CD14-positive monocyte (primary cell): Measurements from ENCODE around the gene VWC2L. TPM values are rescaled to one million over a fixed set of nuclear protein-coding genes. Genes with fewer than 3 reads are reported as not detected.

Experiments used
- DNase-seq, 3 donors: peaks; one replicate each; pipeline ENCODE4 v3.0.0-alpha.2; 2011 to 2022
- H2AFZ ChIP-seq: 2 replicates; pipeline ENCODE4 v1.6.0; 2012; ENCODE audit warnings: mild to moderate bottlenecking, low read depth, low read length, inconsistent platforms; ENCODE audit not compliant: insufficient read depth, poor library complexity, severe bottlenecking
- H3K27ac ChIP-seq, 2 donors: 1 replicate in 1 of 2; 2 replicates in 1 of 2; pipeline ENCODE4 v1.5.1; 2012 to 2013; ENCODE audit warnings: low read length in 2 of 2, control low read depth in 1 of 2, inconsistent platforms in 1 of 2, low read depth in 1 of 2, mild to moderate bottlenecking in 1 of 2
- H3K27me3 ChIP-seq, 2 donors: one replicate each; pipeline versions ENCODE4 v1.6.0 to v1.6.1; 2011 to 2013; ENCODE audit warnings: low read length in 2 of 2; ENCODE audit not compliant: control insufficient read depth in 2 of 2, insufficient read depth in 2 of 2
- H3K36me3 ChIP-seq, 2 donors: replicated peaks in 1 of 2; 1 replicate in 1 of 2; 2 replicates in 1 of 2; pipeline versions ENCODE4 v1.5.1 to v1.6.1; 2012 to 2013; ENCODE audit warnings: low read length in 2 of 2, control low read depth in 1 of 2, inconsistent platforms in 1 of 2, mild to moderate bottlenecking in 1 of 2; ENCODE audit not compliant: insufficient read depth in 2 of 2, control insufficient read depth in 1 of 2
- H3K4me1 ChIP-seq, 2 donors: 1 replicate in 1 of 2; 2 replicates in 1 of 2; pipeline versions ENCODE4 v1.5.1 to v1.6.1; 2012 to 2013; ENCODE audit warnings: low read length in 2 of 2, control low read depth in 1 of 2, inconsistent platforms in 1 of 2, mild to moderate bottlenecking in 1 of 2, moderate library complexity in 1 of 2; ENCODE audit not compliant: insufficient read depth in 2 of 2, control insufficient read depth in 1 of 2
- H3K4me2 ChIP-seq: replicated peaks from 2 replicates; pipeline ENCODE3; 2012; ENCODE audit warnings: low read length, moderate library complexity, mild to moderate bottlenecking; ENCODE audit not compliant: poor library complexity, severe bottlenecking; ENCODE audit errors: extremely low read depth
- H3K4me3 ChIP-seq, 3 experiments: fragments of 200-600 bp in 1 of 3; sonication (generic) in 1 of 3; replicated peaks in 1 of 3; 1 replicate in 2 of 3; 2 replicates in 1 of 3; pipeline ENCODE4 v1.5.1; 2011 to 2013; ENCODE audit warnings: low read length in 3 of 3, mild to moderate bottlenecking in 3 of 3, control low read depth in 2 of 3, low read depth in 2 of 3, inconsistent platforms in 1 of 3, moderate library complexity in 1 of 3
- H3K79me2 ChIP-seq: 2 replicates; pipeline ENCODE4 v1.6.0; 2012; ENCODE audit warnings: mild to moderate bottlenecking, control low read depth, inconsistent platforms, low read length, moderate library complexity; ENCODE audit not compliant: insufficient read depth
- H3K9ac ChIP-seq: 2 replicates; pipeline ENCODE4 v1.6.0; 2017; ENCODE audit warnings: low read length, mild to moderate bottlenecking; ENCODE audit not compliant: insufficient read depth, poor library complexity, severe bottlenecking
- H3K9me3 ChIP-seq, 2 donors: replicated peaks in 1 of 2; 1 replicate in 1 of 2; 2 replicates in 1 of 2; pipeline versions ENCODE4 v1.5.1 to v1.6.1; 2012 to 2013; ENCODE audit warnings: low read length in 2 of 2, control low read depth in 1 of 2; ENCODE audit not compliant: control insufficient read depth in 1 of 2, insufficient read depth in 1 of 2
- H4K20me1 ChIP-seq: 2 replicates; pipeline ENCODE4 v1.6.0; 2012; ENCODE audit warnings: mild to moderate bottlenecking, low read length, control low read depth, moderate library complexity; ENCODE audit not compliant: insufficient read depth
- H3K27ac Mint-ChIP-seq, 7 donors: one replicate each; pipeline ENCODE4 v1.8.0; 2020; ENCODE audit warnings: mild to moderate bottlenecking in 7 of 7, mixed read lengths in 7 of 7, moderate library complexity in 6 of 7, inconsistent platforms in 2 of 7
- H3K27me3 Mint-ChIP-seq, 3 donors: one replicate each; pipeline ENCODE4 v1.8.0; 2021 to 2022; ENCODE audit warnings: low read depth in 3 of 3, mild to moderate bottlenecking in 3 of 3, mixed read lengths in 3 of 3, moderate library complexity in 3 of 3, inconsistent platforms in 1 of 3
- H3K36me3 Mint-ChIP-seq, 2 donors: one replicate each; pipeline ENCODE4 v1.8.0; 2020; ENCODE audit warnings: mixed read lengths in 2 of 2, inconsistent platforms in 1 of 2, mild to moderate bottlenecking in 1 of 2
- H3K4me1 Mint-ChIP-seq: one replicate; pipeline ENCODE4 v1.8.0; 2020; ENCODE audit warnings: mild to moderate bottlenecking, mixed read lengths
- H3K4me3 Mint-ChIP-seq, 2 donors: one replicate each; pipeline ENCODE4 v1.8.0; 2020; ENCODE audit warnings: mild to moderate bottlenecking in 2 of 2, mixed read lengths in 2 of 2, moderate library complexity in 1 of 2
- H3K9me3 Mint-ChIP-seq, 7 donors: one replicate each; pipeline ENCODE4 v1.8.0; 2020 to 2022; ENCODE audit warnings: mixed read lengths in 7 of 7, mild to moderate bottlenecking in 6 of 7, moderate library complexity in 6 of 7, inconsistent platforms in 2 of 7
- WGBS: methylation state at CpG from one replicate; pipeline ENCODE4 v1.1.5; 2013; ENCODE audit warnings: missing lambda C conversion rate; ENCODE audit not compliant: insufficient coverage; 5-methylcytosine and 5-hydroxymethylcytosine counted together
- intact Hi-C, 2 donors: fragments of 100-400 bp; cut with micrococcal nuclease; formaldehyde crosslinking; loops; one replicate each; pipeline versions ENCODE4 v1.15.0 to v1.15.1; 2023
- polyA plus RNA-seq, 3 donors: library from polyadenylated mRNA; depleted of rRNA in 1 of 3; unstranded in 2 of 3; stranded (reverse) in 1 of 3; fragments of 300-500 nt in 2 of 3; fragments of >200 nt in 1 of 3; fragmentation: Illumina TruSeq in 2 of 3; gene quantifications; 1 replicate in 2 of 3; 2 replicates in 1 of 3; pipeline ENCODE4 v1.2.3, GENCODE V29; 2012 to 2021
- TF ChIP-seq, protein P1 (sequence below): fragments of 200-600 bp; IDR thresholded peaks from one replicate; pipeline ENCODE4 v1.8.0; 2022; ENCODE audit warnings: antibody characterized with exemption, mild to moderate bottlenecking

The VWC2L gene
- polyA plus RNA-seq, 3 donors, result not detected

DNA sequence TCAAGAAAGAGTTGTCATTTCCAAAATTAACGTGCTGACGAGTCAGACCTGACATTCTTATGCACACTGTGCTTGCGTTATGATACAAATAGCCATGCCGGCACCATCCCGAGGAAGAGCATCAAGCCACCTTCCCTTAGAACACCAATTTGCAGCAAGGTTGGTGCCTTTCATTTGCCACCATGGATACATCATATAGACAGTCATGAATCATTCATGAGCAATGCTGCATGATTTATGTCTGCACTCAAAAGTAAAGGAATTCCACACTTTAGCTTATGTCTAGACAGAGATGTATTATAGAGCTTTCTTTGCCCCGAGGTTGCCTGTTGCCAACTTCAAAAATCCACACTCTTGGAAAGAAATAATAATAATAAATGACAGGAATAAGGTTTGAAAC, 166.9 kb downstream of the VWC2L start:
- no peak overlapping the region for H3K9ac ChIP-seq
- H3K27me3 ChIP-seq, result no peaks in the 10 kb centered on the region
- Mint-ChIP-seq H3K27me3 (peaks cover 0 to 3% (median 0%) of the 10 kb centered on the region in 3 donors), H3K36me3 (no peaks in the 10 kb centered on the region), H3K4me1 (peaks cover 10% of the 10 kb centered on the region), H3K4me3 (no peak overlapping the region), H3K27ac (no peak overlapping the region), H3K9me3 (peaks cover 0 to 2% (median 0%) of the 10 kb centered on the region in 7 donors)
- no peak overlapping the region for H3K27ac ChIP-seq
- H3K4me2 ChIP-seq, result no peak overlapping the region
- H4K20me1 ChIP-seq, result no peaks in the 10 kb centered on the region
- H2AFZ ChIP-seq, result no peak overlapping the region
- intact Hi-C loops, result no loop called here
- H3K79me2 ChIP-seq, result no peaks in the 10 kb centered on the region
- no peak for DNase-seq
- H3K4me1 ChIP-seq, result no peaks in the 10 kb centered on the region
- no peak overlapping the region for H3K4me3 ChIP-seq
- H3K9me3 ChIP-seq, result no peaks in the 10 kb centered on the region
- H3K36me3 ChIP-seq, result no peaks in the 10 kb centered on the region
- TF ChIP-seq, protein P1, sequence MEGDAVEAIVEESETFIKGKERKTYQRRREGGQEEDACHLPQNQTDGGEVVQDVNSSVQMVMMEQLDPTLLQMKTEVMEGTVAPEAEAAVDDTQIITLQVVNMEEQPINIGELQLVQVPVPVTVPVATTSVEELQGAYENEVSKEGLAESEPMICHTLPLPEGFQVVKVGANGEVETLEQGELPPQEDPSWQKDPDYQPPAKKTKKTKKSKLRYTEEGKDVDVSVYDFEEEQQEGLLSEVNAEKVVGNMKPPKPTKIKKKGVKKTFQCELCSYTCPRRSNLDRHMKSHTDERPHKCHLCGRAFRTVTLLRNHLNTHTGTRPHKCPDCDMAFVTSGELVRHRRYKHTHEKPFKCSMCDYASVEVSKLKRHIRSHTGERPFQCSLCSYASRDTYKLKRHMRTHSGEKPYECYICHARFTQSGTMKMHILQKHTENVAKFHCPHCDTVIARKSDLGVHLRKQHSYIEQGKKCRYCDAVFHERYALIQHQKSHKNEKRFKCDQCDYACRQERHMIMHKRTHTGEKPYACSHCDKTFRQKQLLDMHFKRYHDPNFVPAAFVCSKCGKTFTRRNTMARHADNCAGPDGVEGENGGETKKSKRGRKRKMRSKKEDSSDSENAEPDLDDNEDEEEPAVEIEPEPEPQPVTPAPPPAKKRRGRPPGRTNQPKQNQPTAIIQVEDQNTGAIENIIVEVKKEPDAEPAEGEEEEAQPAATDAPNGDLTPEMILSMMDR, result no peak
- WGBS, result 89% methylated on average over 2 of the region's 6 CpGs

DNA sequence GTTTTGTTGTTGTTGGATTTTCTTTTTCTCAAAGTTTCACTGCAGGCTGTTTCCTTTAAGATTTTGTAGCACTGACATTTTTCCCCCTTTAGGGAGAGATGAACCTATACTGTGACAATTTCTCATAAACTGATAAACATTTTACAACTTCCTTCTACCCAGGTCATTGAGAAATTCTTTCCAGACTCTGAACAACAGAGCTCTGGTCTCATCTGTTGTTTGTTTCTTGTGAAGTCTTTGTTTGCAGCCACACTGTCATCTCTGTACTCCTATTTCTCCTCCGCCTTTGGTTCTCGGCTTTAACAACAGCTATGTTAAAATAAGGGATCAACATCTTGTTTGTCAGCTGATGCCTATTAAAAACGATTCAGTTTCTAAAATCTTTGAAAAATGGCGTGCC, 167.6 kb downstream of the VWC2L start:
- no CpG with 5 or more reads among the region's 4 CpGs for WGBS
- H3K27ac Mint-ChIP-seq, result no peak overlapping the region

More for the DNA sequence above, 167.6 kb downstream of the VWC2L start:
- intact Hi-C loops, result no loop called here
- no peak overlapping the region for H3K9ac ChIP-seq
- DNase-seq, result no peak
- Mint-ChIP-seq H3K36me3 (no peaks in the 10 kb centered on the region), H3K4me3 (no peak overlapping the region), H3K4me1 (peaks cover 10% of the 10 kb centered on the region), H3K27me3 (peaks cover 0 to 3% (median 0%) of the 10 kb centered on the region in 3 donors), H3K9me3 (peaks cover 0 to 2% (median 0%) of the 10 kb centered on the region in 7 donors)
- H3K4me2 ChIP-seq, result no peak overlapping the region
- H3K27me3 ChIP-seq, result no peaks in the 10 kb centered on the region
- H3K79me2 ChIP-seq, result no peaks in the 10 kb centered on the region
- no peak overlapping the region for H2AFZ ChIP-seq
- H3K36me3 ChIP-seq, result no peaks in the 10 kb centered on the region
- TF ChIP-seq, protein P1, result no peak
- H3K4me1 ChIP-seq, result no peaks in the 10 kb centered on the region
- H3K4me3 ChIP-seq, result no peak overlapping the region
- no peaks in the 10 kb centered on the region for H4K20me1 ChIP-seq
- H3K27ac ChIP-seq, result no peak overlapping the region
- H3K9me3 ChIP-seq, result no peaks in the 10 kb centered on the region
